HepG2 (cell line): ENCODE results near the gene RNF25. TPM values are rescaled to one million over a fixed set of nuclear protein-coding genes. Genes with fewer than 3 reads are reported as not detected.

Experiments
- ATF7-NPFF ChIP-seq: sonication (generic); formaldehyde crosslinking; IDR thresholded peaks from 2 replicates; pipeline ENCODE4 v1.8.1; 2023; ENCODE audit warnings: mild to moderate bottlenecking, low read depth, missing genetic modification reagents, moderate library complexity
- CREB1 ChIP-seq, 2 experiments: fragments of 450-650 bp in 1 of 2; IDR thresholded peaks; 2 replicates each; pipeline ENCODE4 v1.6.1; 2016 to 2017; ENCODE audit warnings: control low read depth in 1 of 2, mild to moderate bottlenecking in 1 of 2, missing compliant biosample characterization in 1 of 2, missing genetic modification characterization in 1 of 2
- FOXC1 ChIP-seq: sonication (generic); formaldehyde crosslinking; IDR thresholded peaks from 2 replicates; pipeline ENCODE4 v1.8.0; 2022; ENCODE audit warnings: mild to moderate bottlenecking, missing genetic modification reagents, borderline replicate concordance
- HOXA3 ChIP-seq: sonication (generic); formaldehyde crosslinking; IDR thresholded peaks from 2 replicates; pipeline ENCODE4 v1.5.0; 2020; ENCODE audit warnings: missing genetic modification reagents
- NCOA5 ChIP-seq: sonication (generic); formaldehyde crosslinking; IDR thresholded peaks from 2 replicates; pipeline ENCODE4 v1.4.0; 2020; ENCODE audit warnings: missing genetic modification reagents
- RAD21 ChIP-seq: fragments of 450-650 bp; formaldehyde crosslinking; IDR thresholded peaks from 2 replicates; pipeline ENCODE4 v1.5.0; 2020; ENCODE audit warnings: mild to moderate bottlenecking
- SOX5 ChIP-seq: IDR thresholded peaks from 2 replicates; pipeline ENCODE4 v1.6.1; 2016; ENCODE audit warnings: borderline replicate concordance
- ZFP82 ChIP-seq: sonication (generic); formaldehyde crosslinking; IDR thresholded peaks from 2 replicates; pipeline ENCODE4 v1.5.1; 2020; ENCODE audit warnings: mild to moderate bottlenecking, missing genetic modification reagents, borderline replicate concordance
- ZNF510 ChIP-seq: sonication (generic); formaldehyde crosslinking; IDR thresholded peaks from 2 replicates; pipeline ENCODE4 v1.4.0; 2020; ENCODE audit warnings: low read depth, mild to moderate bottlenecking, missing genetic modification reagents
- ZNF709 ChIP-seq: sonication (generic); formaldehyde crosslinking; IDR thresholded peaks from 2 replicates; pipeline ENCODE4 v1.5.0; 2020; ENCODE audit warnings: mild to moderate bottlenecking, missing genetic modification reagents
- ZSCAN30 ChIP-seq: sonication (generic); formaldehyde crosslinking; IDR thresholded peaks from 2 replicates; pipeline ENCODE4 v1.5.0; 2020; ENCODE audit warnings: mild to moderate bottlenecking, missing genetic modification reagents
- polyA plus RNA-seq, 8 experiments: library from polyadenylated mRNA; depleted of rRNA in 3 of 8; stranded (reverse) in 7 of 8; unstranded in 1 of 8; fragments of >200 nt; fragmentation: Illumina TruSeq in 4 of 8; extraction: Trizol in 4 of 8; gene quantifications; 2 replicates each; pipeline versions ENCODE4 v1.2.1 to v1.2.3, GENCODE V29; 2011 to 2016; ENCODE audit warnings: low read depth in 4 of 8, missing spikeins in 1 of 8, mixed read lengths in 1 of 8; ENCODE audit not compliant: insufficient read depth in 1 of 8
- total RNA-seq, 5 experiments: library from RNA; depleted of rRNA; stranded (reverse); fragments of >200 nt; fragmentation: Illumina TruSeq; extraction: Trizol; gene quantifications; 2 replicates each; pipeline ENCODE4 v1.2.3, GENCODE V29; 2016; ENCODE audit warnings: low read depth in 1 of 5
- TF ChIP-seq, protein P1 (sequence below): sonication (generic); formaldehyde crosslinking; IDR thresholded peaks from 2 replicates; pipeline ENCODE4 v1.5.1; 2020; ENCODE audit warnings: mild to moderate bottlenecking, missing genetic modification reagents, borderline replicate concordance
- TF ChIP-seq, protein P2 (sequence below): sonication (generic); formaldehyde crosslinking; IDR thresholded peaks from 2 replicates; pipeline ENCODE4 v1.4.0; 2020; ENCODE audit warnings: mild to moderate bottlenecking, missing genetic modification reagents
- TF ChIP-seq, protein P3 (sequence below): sonication (generic); formaldehyde crosslinking; IDR thresholded peaks from 2 replicates; pipeline ENCODE4 v1.5.1; 2020; ENCODE audit warnings: mild to moderate bottlenecking, moderate library complexity, missing genetic modification reagents
- TF ChIP-seq, protein P4 (sequence below): sonication (generic); formaldehyde crosslinking; conservative IDR thresholded peaks from 2 replicates; pipeline ENCODE4 v1.4.0; 2020; ENCODE audit warnings: missing genetic modification reagents
- TF ChIP-seq, protein P5 (sequence below): IDR thresholded peaks from 2 replicates; pipeline ENCODE4 v1.6.1; 2012; ENCODE audit warnings: inconsistent platforms

Gene RNF25
- total and polyA plus RNA-seq, 2 of the 13 experiments (the other 11 are each of a cell fraction or from before 2014, with no cell fraction given): 37.0 to 87.6 TPM

DNA sequence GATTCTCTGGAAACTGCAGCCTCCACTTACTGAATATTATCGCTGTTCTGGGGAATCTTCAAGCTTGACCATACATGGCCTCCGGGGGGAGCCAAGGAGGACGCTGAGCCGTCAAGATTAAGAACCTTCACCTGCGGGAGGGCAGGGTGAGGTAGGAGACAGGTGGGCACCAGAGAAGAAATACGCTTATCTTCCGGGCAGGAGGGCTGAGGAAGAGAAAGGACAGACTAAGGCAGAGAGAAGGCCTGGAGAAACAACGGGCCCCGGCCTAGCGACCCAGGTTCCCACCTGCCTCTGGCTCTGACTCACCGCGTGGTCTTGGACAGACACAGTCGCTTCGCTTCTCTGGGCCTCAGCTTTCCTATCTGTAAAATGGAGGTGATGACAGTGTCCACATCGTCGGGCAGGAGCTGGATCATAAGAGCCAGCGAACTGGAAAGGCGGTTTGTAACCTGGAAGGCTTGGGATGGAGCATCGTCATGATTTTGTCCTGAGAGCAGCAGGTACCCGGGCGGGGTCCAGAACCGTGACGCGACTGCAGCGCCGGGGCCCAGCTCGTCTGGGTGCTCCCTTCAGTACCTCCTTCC, 13.0 kb downstream of the RNF25 start (continued):
- TF ChIP-seq, protein P1, sequence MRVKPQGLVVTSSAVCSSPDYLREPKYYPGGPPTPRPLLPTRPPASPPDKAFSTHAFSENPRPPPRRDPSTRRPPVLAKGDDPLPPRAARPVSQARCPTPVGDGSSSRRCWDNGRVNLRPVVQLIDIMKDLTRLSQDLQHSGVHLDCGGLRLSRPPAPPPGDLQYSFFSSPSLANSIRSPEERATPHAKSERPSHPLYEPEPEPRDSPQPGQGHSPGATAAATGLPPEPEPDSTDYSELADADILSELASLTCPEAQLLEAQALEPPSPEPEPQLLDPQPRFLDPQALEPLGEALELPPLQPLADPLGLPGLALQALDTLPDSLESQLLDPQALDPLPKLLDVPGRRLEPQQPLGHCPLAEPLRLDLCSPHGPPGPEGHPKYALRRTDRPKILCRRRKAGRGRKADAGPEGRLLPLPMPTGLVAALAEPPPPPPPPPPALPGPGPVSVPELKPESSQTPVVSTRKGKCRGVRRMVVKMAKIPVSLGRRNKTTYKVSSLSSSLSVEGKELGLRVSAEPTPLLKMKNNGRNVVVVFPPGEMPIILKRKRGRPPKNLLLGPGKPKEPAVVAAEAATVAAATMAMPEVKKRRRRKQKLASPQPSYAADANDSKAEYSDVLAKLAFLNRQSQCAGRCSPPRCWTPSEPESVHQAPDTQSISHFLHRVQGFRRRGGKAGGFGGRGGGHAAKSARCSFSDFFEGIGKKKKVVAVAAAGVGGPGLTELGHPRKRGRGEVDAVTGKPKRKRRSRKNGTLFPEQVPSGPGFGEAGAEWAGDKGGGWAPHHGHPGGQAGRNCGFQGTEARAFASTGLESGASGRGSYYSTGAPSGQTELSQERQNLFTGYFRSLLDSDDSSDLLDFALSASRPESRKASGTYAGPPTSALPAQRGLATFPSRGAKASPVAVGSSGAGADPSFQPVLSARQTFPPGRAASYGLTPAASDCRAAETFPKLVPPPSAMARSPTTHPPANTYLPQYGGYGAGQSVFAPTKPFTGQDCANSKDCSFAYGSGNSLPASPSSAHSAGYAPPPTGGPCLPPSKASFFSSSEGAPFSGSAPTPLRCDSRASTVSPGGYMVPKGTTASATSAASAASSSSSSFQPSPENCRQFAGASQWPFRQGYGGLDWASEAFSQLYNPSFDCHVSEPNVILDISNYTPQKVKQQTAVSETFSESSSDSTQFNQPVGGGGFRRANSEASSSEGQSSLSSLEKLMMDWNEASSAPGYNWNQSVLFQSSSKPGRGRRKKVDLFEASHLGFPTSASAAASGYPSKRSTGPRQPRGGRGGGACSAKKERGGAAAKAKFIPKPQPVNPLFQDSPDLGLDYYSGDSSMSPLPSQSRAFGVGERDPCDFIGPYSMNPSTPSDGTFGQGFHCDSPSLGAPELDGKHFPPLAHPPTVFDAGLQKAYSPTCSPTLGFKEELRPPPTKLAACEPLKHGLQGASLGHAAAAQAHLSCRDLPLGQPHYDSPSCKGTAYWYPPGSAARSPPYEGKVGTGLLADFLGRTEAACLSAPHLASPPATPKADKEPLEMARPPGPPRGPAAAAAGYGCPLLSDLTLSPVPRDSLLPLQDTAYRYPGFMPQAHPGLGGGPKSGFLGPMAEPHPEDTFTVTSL (CRISPR knock-in tag): 0 out of 2 replicates have a peak, but pooled peaks have one; percentile 8
- TF ChIP-seq FOXC1 (CRISPR knock-in tag) (peak; percentile 74; the same call in 1 of the 2 replicates), ZFP82 (0 out of 2 replicates have a peak, but pooled peaks have one; percentile 27), ATF7-NPFF (CRISPR knock-in tag) (0 out of 2 replicates have a peak, but pooled peaks have one; percentile 14), RAD21 (peak; percentile 47; the same call in 1 of the 2 replicates), ZNF510 (CRISPR knock-in tag) (0 out of 2 replicates have a peak, but pooled peaks have one; percentile 23), HOXA3 (CRISPR knock-in tag) (0 out of 2 replicates have a peak, but pooled peaks have one; percentile 15), NCOA5 (CRISPR knock-in tag) (no peak), ZSCAN30 (CRISPR knock-in tag) (no peak), SOX5 (CRISPR knock-in tag) (peak; percentile 9; the same call in 1 of the 2 replicates), CREB1 (IDR thresholded peaks at IDR 0.05) (peak; percentile 71), CREB1 (CRISPR knock-in tag; IDR thresholded peaks at IDR 0.05) (no peak), ZNF709 (CRISPR knock-in tag) (0 out of 2 replicates have a peak, but pooled peaks have one; percentile 68)
- TF ChIP-seq, protein P2, sequence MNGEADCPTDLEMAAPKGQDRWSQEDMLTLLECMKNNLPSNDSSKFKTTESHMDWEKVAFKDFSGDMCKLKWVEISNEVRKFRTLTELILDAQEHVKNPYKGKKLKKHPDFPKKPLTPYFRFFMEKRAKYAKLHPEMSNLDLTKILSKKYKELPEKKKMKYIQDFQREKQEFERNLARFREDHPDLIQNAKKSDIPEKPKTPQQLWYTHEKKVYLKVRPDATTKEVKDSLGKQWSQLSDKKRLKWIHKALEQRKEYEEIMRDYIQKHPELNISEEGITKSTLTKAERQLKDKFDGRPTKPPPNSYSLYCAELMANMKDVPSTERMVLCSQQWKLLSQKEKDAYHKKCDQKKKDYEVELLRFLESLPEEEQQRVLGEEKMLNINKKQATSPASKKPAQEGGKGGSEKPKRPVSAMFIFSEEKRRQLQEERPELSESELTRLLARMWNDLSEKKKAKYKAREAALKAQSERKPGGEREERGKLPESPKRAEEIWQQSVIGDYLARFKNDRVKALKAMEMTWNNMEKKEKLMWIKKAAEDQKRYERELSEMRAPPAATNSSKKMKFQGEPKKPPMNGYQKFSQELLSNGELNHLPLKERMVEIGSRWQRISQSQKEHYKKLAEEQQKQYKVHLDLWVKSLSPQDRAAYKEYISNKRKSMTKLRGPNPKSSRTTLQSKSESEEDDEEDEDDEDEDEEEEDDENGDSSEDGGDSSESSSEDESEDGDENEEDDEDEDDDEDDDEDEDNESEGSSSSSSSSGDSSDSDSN: no peak
- TF ChIP-seq, protein P3, sequence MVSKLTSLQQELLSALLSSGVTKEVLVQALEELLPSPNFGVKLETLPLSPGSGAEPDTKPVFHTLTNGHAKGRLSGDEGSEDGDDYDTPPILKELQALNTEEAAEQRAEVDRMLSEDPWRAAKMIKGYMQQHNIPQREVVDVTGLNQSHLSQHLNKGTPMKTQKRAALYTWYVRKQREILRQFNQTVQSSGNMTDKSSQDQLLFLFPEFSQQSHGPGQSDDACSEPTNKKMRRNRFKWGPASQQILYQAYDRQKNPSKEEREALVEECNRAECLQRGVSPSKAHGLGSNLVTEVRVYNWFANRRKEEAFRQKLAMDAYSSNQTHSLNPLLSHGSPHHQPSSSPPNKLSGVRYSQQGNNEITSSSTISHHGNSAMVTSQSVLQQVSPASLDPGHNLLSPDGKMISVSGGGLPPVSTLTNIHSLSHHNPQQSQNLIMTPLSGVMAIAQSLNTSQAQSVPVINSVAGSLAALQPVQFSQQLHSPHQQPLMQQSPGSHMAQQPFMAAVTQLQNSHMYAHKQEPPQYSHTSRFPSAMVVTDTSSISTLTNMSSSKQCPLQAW (CRISPR knock-in tag): 0 out of 2 replicates have a peak, but pooled peaks have one; percentile 17
- TF ChIP-seq, protein P4, sequence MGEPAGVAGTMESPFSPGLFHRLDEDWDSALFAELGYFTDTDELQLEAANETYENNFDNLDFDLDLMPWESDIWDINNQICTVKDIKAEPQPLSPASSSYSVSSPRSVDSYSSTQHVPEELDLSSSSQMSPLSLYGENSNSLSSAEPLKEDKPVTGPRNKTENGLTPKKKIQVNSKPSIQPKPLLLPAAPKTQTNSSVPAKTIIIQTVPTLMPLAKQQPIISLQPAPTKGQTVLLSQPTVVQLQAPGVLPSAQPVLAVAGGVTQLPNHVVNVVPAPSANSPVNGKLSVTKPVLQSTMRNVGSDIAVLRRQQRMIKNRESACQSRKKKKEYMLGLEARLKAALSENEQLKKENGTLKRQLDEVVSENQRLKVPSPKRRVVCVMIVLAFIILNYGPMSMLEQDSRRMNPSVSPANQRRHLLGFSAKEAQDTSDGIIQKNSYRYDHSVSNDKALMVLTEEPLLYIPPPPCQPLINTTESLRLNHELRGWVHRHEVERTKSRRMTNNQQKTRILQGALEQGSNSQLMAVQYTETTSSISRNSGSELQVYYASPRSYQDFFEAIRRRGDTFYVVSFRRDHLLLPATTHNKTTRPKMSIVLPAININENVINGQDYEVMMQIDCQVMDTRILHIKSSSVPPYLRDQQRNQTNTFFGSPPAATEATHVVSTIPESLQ (CRISPR knock-in tag): 0 out of 2 replicates have a peak, but pooled peaks have one; percentile 11
- TF ChIP-seq, protein P5, sequence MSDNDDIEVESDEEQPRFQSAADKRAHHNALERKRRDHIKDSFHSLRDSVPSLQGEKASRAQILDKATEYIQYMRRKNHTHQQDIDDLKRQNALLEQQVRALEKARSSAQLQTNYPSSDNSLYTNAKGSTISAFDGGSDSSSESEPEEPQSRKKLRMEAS: peak; percentile 64; the same call in 1 of the 2 replicates
